Lower leg skin (tissue), 3 donors: Measurements from ENCODE around the gene SSPN.

Experiments
- CTCF ChIP-seq, 3 donors: fragments of 450-650 bp; IDR thresholded peaks; one replicate each; pipeline ENCODE4 v1.5.1; 2016; ENCODE audit warnings: antibody characterized with exemption in 3 of 3, mild to moderate bottlenecking in 3 of 3, moderate library complexity in 2 of 3
- POLR2A ChIP-seq, 2 donors: fragments of 450-650 bp; IDR thresholded peaks; one replicate each; pipeline ENCODE4 v1.6.1; 2016 to 2017; ENCODE audit warnings: antibody characterized with exemption in 2 of 2, mild to moderate bottlenecking in 1 of 2, moderate library complexity in 1 of 2

DNA sequence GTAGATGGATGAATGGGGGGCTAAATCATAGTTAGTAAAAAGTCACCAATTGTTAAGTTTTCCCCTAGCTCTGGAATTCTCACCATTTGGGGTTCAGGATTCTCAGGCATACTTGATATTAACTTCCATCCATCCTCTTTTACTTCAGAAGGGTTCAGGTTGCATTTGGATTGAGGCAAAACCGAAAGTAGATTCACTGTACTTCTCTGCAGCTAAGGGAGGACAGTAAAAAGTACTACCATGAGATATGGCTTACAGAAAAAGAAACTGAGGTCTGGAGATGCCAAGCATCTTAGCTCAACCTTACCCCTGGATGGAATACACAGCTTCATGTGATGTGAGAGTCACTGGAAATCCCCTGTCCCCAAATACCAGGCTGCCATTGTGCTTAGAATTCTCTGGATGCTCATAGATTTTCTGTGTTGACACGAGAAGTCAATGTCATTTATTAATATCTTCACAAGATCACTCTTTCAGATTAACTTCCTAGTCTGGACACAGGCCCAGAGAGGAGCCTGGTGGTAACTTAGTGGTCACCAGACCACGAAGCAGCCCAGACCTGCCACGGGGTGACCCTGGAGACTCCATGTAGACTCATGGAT, 87.1 kb downstream of the SSPN start:
- TF ChIP-seq CTCF (IDR thresholded peaks at IDR 0.05) (no peak), POLR2A (IDR thresholded peaks at IDR 0.05) (no peak)
